GM11168 (cell line): ENCODE results near the gene NFAT5.
"Not testable (repeated sequence)": the region's sequence is repeated elsewhere in the genome, so short reads cannot be mapped to it uniquely, and the experiment has no call there.

Source experiments
- in situ Hi-C: fragments of 300-500 bp; cut with MboI; formaldehyde crosslinking; loops from one replicate; pipeline ENCODE4 v1.12.0; 2022; ENCODE audit warnings: low sequenced_read_pairs; ENCODE audit not compliant: unreplicated experiment

The NFAT5 gene

GRCh38 chr16:69632828-69633227, 67.1 kb downstream of the NFAT5 start:
- in situ Hi-C loops: no loop called here

- in situ Hi-C loops: no loop called here
Observed at GRCh38 chr16:69633375-69633774, 67.6 kb downstream of the NFAT5 start.

- in situ Hi-C loops: not testable (repeated sequence)
Observed at GRCh38 chr16:69636563-69637146, 70.9 kb downstream of the NFAT5 start.

GRCh38 chr16:69637206-69637865, 71.6 kb downstream of the NFAT5 start:
- in situ Hi-C loops: not testable (repeated sequence)

- in situ Hi-C loops: not testable (repeated sequence)
Observed at GRCh38 chr16:69643997-69644396, 78.2 kb downstream of the NFAT5 start.

- in situ Hi-C loops: no loop called here
Observed at GRCh38 chr16:69644790-69645189, 79.0 kb downstream of the NFAT5 start.

- in situ Hi-C loops: no loop called here
Observed at GRCh38 chr16:69647020-69647419, 81.3 kb downstream of the NFAT5 start.

GRCh38 chr16:69651217-69651616, 85.5 kb downstream of the NFAT5 start:
- in situ Hi-C loops: no loop called here

GRCh38 chr16:69654280-69654931, 88.6 kb downstream of the NFAT5 start:
- in situ Hi-C loops: no loop called here

GRCh38 chr16:69660166-69660565, 94.4 kb downstream of the NFAT5 start:
- in situ Hi-C loops: no loop called here

- in situ Hi-C loops: no loop called here
Observed at GRCh38 chr16:69662901-69663300, 97.1 kb downstream of the NFAT5 start.

GRCh38 chr16:69663846-69664245, 98.1 kb downstream of the NFAT5 start:
- in situ Hi-C loops: no loop called here

GRCh38 chr16:69669577-69669976, 103.8 kb downstream of the NFAT5 start:
- in situ Hi-C loops: no loop called here

GRCh38 chr16:69672315-69672997, 106.7 kb downstream of the NFAT5 start:
- in situ Hi-C loops: no loop called here

- in situ Hi-C loops: no loop called here
Observed at GRCh38 chr16:69672998-69673713, 107.4 kb downstream of the NFAT5 start.

- in situ Hi-C loops: no loop called here
Observed at GRCh38 chr16:69680358-69680757, 114.6 kb downstream of the NFAT5 start.

- in situ Hi-C loops: no loop called here
Observed at GRCh38 chr16:69688589-69688988, 122.8 kb downstream of the NFAT5 start.

- in situ Hi-C loops: no loop called here
Observed at GRCh38 chr16:69691980-69692911, 126.5 kb downstream of the NFAT5 start.

GRCh38 chr16:69693916-69694315, 128.2 kb downstream of the NFAT5 start:
- in situ Hi-C loops: no loop called here
